GM12874 (cell line): ENCODE measurements around the gene LTBP3.

Source experiments
- CTCF ChIP-seq: IDR thresholded peaks from 2 replicates; pipeline ENCODE4 v1.5.1; 2011; ENCODE audit warnings: low read depth, mild to moderate bottlenecking, control low read depth, low read length, moderate library complexity; ENCODE audit not compliant: insufficient read depth

The LTBP3 gene

GRCh38 chr11:65559535-65559934, 1.4 kb upstream of the LTBP3 start:
- TF ChIP-seq CTCF = no peak

GRCh38 chr11:65558930-65559509, 861 bp upstream of the LTBP3 start:
- TF ChIP-seq CTCF = no peak

GRCh38 chr11:65557280-65558001, 718 bp downstream of the LTBP3 start:
- no peak for TF ChIP-seq CTCF

GRCh38 chr11:65556470-65557279, 1.5 kb downstream of the LTBP3 start:
- TF ChIP-seq CTCF = no peak

- TF ChIP-seq CTCF = no peak
Observed at GRCh38 chr11:65555693-65556231, 2.4 kb downstream of the LTBP3 start.

GRCh38 chr11:65554842-65555430, 3.2 kb downstream of the LTBP3 start:
- TF ChIP-seq CTCF = no peak
